GM19240 (cell line): ENCODE measurements around the gene FGF1.
A peak's percentile ranks its signal among the peaks of the same experiment; 100 is the strongest.

Source experiments
- DNase-seq: peaks from one replicate; pipeline ENCODE4 v3.0.0; 2011; ENCODE audit warnings: low spot score; ENCODE audit not compliant: insufficient read length

The FGF1 gene

GRCh38 chr5:142685418-142686209 lies at the start of gene FGF1:
Gene FGF1, minus strand, starts transcription at chr5:142686090. Its CDS starts 71,963 bp downstream, at chr5:142614127.
- DNase-seq = no peak

- DNase-seq = no peak
Measured at GRCh38 chr5:142727735-142728047, 41.8 kb upstream of the FGF1 start.

- DNase-seq = no peak
Measured at GRCh38 chr5:142726188-142726731, 40.4 kb upstream of the FGF1 start.

GRCh38 chr5:142725231-142726187 lies 39.6 kb upstream of the FGF1 start:
- no peak for DNase-seq

- no peak for DNase-seq
Measured at GRCh38 chr5:142724821-142725220, 38.9 kb upstream of the FGF1 start.

GRCh38 chr5:142722896-142723295 lies 37.0 kb upstream of the FGF1 start:
- no peak for DNase-seq

- no peak for DNase-seq
Measured at GRCh38 chr5:142722146-142722545, 36.3 kb upstream of the FGF1 start.

GRCh38 chr5:142720641-142721271 lies 34.9 kb upstream of the FGF1 start:
- DNase-seq = no peak

- DNase-seq = no peak
Measured at GRCh38 chr5:142719836-142720370, 34.0 kb upstream of the FGF1 start.

- DNase-seq = no peak
Measured at GRCh38 chr5:142717582-142718215, 31.8 kb upstream of the FGF1 start.

GRCh38 chr5:142716963-142717362 lies 31.1 kb upstream of the FGF1 start:
- no peak for DNase-seq

- no peak for DNase-seq
Measured at GRCh38 chr5:142715291-142715690, 29.4 kb upstream of the FGF1 start.

- peak; percentile 61 for DNase-seq
Measured at GRCh38 chr5:142713121-142713706, 27.3 kb upstream of the FGF1 start.

GRCh38 chr5:142703153-142703552 lies 17.3 kb upstream of the FGF1 start:
- DNase-seq = no peak

GRCh38 chr5:142701673-142702311 lies 15.9 kb upstream of the FGF1 start:
- no peak for DNase-seq

GRCh38 chr5:142700566-142700965 lies 14.7 kb upstream of the FGF1 start:
- DNase-seq = no peak

- peak; percentile 50 for DNase-seq
Measured at GRCh38 chr5:142699184-142699720, 13.4 kb upstream of the FGF1 start.

GRCh38 chr5:142698447-142699183 lies 12.7 kb upstream of the FGF1 start:
- no peak for DNase-seq
